Germinal center (tissue), 1 donor: ENCODE results near the gene MBD3L4.
"Not testable (repeated sequence)": the region's sequence is repeated elsewhere in the genome, so short reads cannot be mapped to it uniquely, and the experiment has no call there.

Experiments
- DNase-seq: peaks from one replicate; pipeline ENCODE4 v3.0.0; 2012; ENCODE audit warnings: mixed read lengths, low spot score

The MBD3L4 gene

DNA sequence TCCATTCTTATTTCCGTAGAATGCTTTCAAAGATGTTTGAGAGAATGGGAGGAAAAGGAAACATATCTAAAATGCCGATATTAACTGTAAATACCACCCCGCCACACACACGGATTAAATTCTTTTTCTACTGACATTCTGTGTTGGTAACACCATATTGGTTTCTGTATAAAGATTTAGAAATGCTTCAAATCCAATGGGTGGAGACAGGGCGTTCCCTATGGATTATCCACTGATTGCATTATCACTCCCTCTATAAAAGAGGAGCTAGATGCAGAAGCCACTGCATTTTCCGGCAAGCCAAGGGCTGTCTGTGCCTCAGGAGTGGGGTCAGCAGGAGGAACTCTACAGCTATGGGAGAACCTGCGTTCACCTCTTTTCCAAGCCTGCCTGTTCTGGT lies 9.0 kb upstream of the MBD3L4 start, which contains the start of gene MBD3L2:
MBD3L2 (plus strand) TSS at position 301 of the 400 bp plus-strand sequence; CDS start at position 354, 53 bp downstream.
- not testable (repeated sequence) for DNase-seq

DNA sequence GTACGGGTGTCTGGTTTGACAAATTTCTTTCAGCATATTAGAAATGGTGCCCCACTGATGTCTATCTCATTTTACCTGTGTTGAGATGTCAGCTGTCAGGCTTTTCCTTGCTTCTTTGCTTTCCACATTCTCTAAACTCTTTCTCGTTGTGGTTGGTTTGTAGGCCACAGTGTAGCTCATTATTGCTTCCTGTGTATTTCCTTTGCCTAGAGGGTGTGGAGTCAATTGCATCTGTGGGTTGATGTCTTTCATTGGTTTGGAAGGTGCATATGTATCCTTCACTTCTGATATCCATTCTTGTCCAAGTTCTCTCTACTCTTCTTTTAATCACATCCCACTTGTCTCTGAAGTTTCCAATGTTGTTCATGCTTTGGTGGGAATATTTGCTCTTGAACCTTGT lies 1.6 kb upstream of the MBD3L4 start:
- DNase-seq, result not testable (repeated sequence)

DNA sequence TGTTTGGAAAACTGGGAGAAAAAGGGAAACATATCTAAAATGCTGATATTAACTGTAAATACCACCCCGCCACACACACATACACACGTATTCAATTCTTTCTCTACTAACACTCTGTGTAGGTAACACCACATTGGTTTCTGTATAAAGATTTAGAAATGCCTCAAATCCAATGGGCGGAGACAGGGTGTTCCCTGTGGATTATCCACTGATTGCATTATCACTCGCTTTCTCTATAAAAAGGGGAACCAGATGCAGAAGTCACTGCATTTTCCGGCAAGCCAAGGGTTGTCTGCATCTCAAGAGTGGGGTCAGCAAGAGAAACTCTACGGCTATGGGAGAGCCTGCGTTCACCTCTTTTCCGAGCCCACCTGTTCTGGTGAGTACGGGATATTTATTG lies 9.7 kb downstream of the MBD3L4 start, which contains the start of gene MBD3L5:
MBD3L5 (plus strand) TSS at position 301 of the 400 bp plus-strand sequence; CDS start at position 335, 34 bp downstream.
- DNase-seq, result not testable (repeated sequence)

DNA sequence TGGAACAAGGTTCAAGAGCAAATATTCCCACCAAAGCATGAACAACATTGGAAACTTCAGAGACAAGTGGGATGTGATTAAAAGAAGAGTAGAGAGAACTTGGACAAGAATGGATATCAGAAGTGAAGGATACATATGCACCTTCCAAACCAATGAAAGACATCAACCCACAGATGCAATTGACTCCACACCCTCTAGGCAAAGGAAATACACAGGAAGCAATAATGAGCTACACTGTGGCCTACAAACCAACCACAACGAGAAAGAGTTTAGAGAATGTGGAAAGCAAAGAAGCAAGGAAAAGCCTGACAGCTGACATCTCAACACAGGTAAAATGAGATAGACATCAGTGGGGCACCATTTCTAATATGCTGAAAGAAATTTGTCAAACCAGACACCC lies 11.2 kb downstream of the MBD3L4 start:
- not testable (repeated sequence) for DNase-seq

DNA sequence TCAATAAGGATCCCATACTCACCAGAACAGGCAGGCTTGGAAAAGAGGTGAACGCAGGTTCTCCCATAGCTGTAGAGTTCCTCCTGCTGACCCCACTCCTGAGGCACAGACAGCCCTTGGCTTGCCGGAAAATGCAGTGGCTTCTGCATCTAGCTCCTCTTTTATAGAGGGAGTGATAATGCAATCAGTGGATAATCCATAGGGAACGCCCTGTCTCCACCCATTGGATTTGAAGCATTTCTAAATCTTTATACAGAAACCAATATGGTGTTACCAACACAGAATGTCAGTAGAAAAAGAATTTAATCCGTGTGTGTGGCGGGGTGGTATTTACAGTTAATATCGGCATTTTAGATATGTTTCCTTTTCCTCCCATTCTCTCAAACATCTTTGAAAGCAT lies 18.6 kb downstream of the MBD3L4 start, which contains the start of gene MBD3L2B:
MBD3L2B (minus strand) TSS at position 101 of the 400 bp plus-strand sequence; CDS start at position 67, 34 bp downstream.
- not testable (repeated sequence) for DNase-seq

DNA sequence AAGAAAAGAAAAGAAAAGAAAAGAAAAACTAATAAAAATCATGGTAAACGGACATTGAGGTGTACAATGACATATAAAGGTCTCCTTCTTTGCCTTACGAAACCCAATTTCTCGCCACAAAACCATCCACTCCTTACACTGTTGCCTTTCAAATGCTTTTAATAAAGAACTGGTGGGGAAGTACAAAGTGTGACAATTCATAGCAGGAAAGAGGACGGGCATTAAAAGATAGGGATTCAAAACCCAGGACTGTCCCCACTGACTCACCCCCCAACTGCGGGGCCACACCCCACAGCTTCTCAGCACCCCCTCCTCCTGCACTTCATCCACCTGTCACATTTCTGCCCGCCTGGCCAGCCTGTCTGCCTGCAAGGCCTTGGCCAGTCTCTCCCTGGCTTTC lies 21.2 kb downstream of the MBD3L4 start:
- no peak for DNase-seq

DNA sequence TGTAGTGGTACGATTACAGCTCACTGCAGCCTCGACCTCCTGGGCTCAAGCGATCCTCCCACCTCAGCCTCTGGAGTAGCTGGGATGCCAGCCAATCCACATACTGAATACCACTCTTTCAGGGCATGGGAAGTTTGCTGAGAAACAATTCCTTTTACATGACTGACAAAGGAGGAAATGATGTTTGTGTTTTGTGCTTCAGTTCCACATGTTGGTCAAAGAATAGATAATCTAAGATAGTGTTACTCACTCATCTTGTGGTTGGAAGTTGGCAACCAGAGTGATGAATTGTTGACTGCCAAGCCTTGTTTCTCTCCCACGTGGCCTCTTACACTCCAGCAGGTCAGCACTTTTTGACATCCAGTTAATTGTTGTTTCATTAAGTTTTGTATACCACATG lies 26.3 kb downstream of the MBD3L4 start:
- no peak for DNase-seq

DNA sequence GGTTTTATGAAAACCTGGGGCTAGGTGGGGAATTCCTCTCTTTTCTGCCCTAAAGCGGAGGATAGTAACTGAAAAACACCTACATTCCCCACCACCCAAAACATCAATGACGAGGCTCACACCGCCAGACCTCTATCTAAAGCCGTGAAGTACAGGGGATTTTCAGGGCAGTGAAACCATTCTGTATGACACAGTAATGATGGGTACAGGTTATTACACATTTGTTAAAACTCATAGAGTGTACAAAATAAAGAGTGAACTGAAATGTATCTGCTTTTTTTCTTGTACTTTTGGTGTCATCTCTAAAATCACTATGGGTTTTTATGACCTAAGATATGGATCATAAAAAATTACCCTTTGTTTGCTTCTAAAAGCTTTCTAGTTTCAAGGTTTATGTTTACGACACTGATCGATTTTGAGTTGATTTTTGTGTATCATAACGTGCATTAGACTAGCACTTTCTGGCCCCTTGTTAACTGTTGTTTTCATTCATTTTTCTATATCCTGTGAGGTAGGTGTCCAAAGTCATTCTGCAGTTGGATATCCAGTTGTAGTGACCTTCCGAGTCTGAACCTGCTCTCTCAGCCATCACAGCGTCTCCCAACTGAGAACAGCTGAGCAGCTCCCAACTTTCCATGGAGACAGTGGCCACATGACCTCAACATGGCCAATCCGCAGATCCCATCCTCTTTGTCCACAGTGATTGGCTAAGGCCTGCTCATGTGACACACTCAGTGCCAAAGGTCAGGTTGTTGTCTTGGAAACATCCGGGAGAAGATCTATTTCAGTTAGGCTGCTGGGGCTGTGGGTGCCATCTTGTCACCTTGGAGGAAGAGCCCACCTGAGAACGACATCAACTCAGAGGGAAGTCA lies 29.0 kb downstream of the MBD3L4 start:
- no peak for DNase-seq

DNA sequence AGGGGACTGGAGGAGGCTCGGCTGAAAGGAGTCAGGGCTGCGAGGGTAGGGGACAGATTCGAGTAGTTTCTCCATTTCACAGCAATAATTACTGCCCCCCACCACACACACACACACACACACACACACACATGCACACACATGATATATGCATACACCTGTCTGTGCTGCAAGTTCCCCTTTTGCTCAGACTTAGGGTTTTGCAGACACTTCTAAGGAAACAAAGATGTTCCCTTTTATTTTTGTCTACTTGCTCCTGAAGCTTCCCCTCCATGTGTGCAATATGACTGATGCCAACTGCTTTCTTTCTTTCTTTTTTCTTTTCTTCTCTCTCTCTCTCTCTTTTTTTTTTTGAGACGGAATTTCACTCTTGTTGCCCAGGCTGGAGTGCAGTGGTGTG lies 32.1 kb downstream of the MBD3L4 start:
- DNase-seq, result no peak

DNA sequence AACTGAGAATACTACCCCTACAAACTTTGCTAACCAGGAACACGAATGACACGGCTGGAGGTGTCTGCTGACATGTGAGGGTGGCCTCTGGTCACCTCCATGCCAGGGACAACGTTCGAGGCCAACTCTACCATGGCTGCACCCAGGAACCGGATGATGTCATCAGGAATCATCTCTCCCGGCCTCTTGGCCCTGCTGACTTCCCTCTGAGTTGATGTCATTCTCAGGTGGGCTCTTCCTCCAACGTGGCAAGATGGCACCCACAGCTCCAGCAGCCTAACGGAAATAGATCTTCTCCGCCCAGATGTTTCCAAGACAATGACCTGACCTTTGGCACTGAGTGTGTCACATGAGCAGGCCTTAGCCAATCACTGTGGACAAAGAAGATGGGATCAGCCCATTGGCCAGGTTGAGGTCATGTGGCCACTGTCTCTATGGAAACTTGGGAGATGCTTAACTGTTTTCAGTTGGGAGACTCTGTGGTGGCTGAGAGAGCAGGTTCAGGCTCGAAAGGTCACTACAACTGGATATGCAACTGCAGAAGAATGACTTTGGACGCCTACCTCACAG lies 33.8 kb downstream of the MBD3L4 start:
- no peak for DNase-seq

DNA sequence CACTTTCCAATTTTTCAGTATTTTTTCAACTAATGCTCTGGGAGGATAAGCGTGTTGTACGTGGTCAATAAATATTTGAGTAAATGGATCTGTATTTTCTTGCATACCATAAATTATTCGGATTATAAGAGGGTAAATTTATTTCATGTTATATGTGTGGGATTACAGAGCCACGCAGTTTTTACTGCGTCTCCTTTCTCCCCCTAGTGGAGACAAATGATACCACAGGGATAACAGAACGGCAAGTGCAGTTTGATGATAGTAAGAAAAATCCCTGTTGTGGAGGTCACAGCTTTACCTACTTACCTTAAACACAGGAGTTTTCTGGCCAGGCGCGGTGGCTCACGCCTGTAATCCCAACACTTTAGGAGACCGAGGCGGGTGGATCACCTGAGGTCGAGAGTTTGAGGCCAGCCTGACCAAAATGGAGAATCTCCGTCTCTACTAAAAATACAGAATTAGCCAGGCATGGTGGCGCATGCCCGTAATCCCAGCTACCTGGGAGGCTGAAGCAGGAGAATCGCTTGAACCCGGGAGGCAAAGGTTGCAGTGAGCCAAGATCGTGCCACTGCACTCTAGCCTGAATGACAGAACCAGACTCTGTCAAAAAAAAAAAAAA lies 35.6 kb downstream of the MBD3L4 start:
- DNase-seq, result no peak

DNA sequence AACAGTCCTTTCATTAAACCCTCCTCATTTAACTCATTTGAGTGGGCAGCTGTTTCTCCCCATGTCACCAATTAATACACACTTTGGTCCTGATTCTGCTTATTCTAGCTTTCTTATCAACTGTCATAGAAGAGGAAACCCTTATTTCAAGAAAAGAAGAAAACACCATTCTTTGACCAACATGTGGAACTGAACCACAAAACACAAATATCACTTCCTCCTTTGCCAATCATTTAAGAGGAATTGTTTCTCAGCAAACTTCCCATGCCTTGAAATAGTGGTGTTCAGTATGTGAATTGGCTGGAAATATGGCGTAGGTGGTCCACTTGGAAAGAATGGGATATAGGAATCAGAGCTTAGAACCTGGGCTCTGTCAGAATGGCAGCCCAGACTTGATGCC lies 39.2 kb downstream of the MBD3L4 start:
- no peak for DNase-seq

DNA sequence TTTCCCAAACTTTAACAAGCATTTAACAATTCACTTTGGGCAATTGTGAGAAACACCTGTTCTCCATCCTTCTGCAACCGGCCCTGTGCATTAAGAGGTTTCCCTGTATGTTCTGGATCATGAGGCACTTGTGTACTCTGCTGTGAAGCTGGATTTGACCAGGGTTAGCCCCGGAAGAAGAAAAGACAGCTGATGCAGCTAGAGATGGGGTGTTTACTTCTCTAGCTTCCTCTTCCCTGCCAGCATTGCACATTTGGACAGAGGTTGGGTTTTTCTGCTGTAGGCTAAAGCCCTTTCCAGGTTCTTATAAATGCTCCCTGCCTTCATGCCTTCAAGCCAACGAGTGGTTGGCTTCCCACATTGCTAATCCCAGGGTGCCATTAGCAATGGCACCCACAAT lies 39.6 kb downstream of the MBD3L4 start:
- no peak for DNase-seq

DNA sequence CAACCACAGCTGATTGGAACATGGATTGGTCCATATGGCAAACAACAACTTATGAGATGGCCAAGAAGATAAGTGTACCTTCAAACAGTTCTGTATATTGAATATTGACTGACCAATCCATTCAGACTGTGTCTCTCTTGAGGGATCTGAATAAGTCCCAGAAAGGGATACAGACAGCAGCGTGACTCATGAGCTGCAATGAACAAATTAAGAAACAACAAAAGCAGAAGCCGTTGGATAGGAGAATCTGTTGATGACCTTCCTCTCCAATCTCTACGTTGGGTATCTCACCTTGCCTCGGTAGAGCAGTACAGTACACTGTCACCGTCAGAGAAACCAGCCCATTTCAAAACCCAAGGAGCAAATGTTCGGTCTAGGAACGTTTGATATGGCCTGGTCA lies 40.0 kb downstream of the MBD3L4 start:
- no peak for DNase-seq

DNA sequence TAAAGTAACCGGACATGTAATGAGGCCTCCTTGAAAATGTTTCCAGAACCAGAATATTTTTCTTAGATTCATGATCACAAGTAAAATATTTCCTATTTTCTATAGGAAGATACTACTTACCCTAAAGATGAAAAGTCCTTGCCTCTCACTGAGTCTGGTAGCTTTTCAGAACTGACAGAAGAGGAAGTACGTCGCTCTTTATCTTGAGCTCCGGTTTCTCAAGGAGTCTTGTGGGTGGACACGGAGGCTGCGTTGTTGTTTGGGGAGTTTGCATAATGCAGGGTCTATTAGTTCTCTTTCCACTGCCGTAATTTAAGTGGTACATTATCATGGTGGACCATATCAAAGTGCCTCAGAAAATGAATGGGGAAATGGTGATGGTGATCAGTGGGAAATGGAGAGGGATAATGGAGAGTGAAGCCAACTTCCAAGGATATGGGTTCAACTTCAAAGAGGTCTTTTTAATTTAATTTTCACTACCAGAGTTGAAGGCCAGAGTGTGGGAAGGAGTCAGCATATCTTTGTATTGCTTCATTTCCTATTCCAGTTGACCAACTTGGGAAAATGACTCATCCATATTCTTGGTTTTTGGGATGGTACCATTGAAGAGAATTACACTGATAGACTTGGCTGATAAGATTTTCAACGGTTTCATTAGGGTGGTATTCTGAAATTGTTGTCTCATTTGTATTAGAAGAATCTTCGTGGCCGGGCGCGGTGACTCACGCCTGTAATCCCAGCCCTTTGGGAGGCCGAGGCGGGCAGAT lies 42.1 kb downstream of the MBD3L4 start:
- no peak for DNase-seq

DNA sequence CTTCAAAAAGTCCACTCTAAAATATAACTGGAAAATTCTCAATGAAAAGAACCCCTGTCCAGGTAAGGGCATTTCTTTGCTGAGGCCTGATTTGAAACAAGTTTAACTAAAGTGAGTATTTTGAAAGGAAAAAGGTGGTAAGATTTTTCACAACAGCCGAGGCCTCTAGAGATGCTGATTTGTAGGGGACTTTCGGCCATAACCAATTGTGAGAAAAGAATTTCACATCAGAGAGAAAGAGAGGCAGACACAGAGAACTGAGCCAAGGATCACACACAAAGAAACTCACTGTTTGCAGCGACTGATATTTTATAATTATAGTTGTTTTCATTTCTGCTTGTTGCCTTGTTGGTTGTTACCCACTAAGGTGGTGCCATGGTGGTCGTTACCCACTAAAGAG lies 43.2 kb downstream of the MBD3L4 start:
- DNase-seq, result no peak

DNA sequence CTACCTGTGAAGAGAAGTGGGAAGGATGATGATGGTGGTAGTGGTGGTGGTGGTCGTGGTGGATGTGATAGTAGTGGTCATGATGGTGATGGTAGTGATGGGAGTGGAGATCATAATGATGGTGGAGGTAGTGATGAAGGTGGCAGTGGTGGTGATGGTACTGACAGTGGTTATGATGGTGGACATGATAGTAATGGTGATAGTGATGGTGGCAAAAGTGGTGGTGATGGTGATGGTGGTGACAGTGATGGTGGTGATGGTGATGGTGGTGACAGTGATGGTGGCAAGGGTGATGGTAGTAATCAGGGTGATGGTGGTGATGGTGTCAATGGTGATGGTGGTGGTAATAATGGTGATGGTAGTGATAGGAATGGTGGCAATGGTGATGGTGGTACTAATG lies 44.9 kb downstream of the MBD3L4 start:
- DNase-seq, result no peak

DNA sequence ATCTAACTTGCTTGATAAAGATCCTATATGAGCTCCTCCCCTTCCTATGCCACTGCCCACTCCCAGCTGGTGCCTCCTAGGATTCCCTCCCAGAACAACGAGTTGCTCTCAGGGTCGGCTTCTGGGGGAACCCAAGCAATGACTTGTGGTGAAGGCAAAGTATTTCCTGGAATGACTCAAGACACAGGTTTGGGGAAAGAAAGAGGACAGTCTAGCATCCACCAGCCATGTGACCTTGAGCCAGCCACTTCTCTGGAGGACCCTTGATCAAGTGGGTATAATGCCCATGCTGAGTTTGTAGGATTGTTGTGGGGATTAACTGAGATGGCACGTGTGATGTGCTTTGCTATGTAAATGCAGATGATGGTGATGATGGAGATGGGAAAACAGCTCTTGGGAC lies 51.7 kb downstream of the MBD3L4 start:
- no peak for DNase-seq

DNA sequence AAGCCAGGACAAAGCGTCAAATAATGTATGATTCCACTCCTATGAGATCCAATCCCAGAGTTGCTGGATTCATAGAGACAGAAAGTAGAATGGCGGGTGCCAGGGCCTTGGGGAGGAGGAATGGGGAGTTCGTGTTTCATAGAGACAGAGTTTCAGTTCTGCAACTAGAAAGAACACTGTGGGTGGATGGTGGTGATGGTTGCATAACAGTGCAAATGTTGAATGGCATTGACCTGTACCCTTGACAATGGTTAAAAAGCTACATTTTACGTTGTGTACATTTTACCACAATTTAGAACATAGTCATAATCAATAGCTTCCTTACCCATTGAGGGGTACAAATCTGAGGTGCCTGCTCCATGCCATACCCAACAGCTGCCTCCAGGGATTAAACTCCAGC lies 52.1 kb downstream of the MBD3L4 start:
- DNase-seq, result no peak
